Measurements from ENCODE around the gene SHB.

SHB gene

DNA sequence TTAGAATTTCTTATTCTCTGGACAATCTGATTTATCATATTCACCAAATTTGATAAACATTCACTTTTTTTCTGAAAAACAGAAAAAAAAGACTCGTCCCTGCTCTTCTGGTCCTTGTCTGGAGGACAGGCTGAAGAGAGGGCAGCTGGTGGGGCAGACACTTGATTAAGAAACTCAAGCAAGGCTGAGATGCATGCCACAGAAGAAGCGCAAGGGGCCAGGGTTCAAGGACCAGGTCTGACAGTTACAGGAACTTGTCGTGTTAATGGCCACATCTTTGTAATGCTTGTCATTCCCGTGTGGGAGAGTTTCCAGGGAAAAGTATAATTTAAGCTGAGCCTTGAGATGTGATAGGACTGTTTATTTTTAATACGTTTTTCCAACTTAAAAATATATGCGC lies 40.6 kb upstream of the SHB start:
- TF ChIP-seq ZFX (IDR thresholded peaks at IDR 0.05; ENCODE audit: borderline replicate concordance), result no peak
- TF ChIP-seq, protein P1, sequence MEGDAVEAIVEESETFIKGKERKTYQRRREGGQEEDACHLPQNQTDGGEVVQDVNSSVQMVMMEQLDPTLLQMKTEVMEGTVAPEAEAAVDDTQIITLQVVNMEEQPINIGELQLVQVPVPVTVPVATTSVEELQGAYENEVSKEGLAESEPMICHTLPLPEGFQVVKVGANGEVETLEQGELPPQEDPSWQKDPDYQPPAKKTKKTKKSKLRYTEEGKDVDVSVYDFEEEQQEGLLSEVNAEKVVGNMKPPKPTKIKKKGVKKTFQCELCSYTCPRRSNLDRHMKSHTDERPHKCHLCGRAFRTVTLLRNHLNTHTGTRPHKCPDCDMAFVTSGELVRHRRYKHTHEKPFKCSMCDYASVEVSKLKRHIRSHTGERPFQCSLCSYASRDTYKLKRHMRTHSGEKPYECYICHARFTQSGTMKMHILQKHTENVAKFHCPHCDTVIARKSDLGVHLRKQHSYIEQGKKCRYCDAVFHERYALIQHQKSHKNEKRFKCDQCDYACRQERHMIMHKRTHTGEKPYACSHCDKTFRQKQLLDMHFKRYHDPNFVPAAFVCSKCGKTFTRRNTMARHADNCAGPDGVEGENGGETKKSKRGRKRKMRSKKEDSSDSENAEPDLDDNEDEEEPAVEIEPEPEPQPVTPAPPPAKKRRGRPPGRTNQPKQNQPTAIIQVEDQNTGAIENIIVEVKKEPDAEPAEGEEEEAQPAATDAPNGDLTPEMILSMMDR (IDR thresholded peaks at IDR 0.05), result no peak

DNA sequence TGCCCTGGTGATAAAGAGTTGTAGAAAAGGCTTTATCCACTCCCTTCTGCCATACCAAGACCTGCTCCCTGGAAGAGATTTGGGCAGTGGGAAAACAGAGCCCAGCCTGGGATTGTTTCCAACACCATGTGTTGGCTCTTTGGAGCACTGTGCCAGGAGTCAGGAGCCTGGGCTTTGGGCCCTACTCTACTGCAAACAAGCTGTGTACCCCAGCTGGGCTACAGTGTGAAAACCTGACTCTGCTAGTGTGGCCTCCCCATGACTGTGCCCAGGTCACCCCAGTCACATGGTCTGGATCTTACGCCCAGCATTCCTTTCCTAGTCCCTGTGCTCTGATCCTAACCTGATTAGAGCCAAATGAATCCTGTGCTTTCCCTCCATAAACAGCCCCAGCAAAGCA lies 39.3 kb upstream of the SHB start:
- TF ChIP-seq, protein P1 (IDR thresholded peaks at IDR 0.05), result no peak
- TF ChIP-seq ZFX (IDR thresholded peaks at IDR 0.05; ENCODE audit: borderline replicate concordance), result no peak
- no peak overlapping the region for H3K27ac ChIP-seq

More for the DNA sequence above, 40.6 kb upstream of the SHB start:
- H3K27ac ChIP-seq, result no peak overlapping the region

DNA sequence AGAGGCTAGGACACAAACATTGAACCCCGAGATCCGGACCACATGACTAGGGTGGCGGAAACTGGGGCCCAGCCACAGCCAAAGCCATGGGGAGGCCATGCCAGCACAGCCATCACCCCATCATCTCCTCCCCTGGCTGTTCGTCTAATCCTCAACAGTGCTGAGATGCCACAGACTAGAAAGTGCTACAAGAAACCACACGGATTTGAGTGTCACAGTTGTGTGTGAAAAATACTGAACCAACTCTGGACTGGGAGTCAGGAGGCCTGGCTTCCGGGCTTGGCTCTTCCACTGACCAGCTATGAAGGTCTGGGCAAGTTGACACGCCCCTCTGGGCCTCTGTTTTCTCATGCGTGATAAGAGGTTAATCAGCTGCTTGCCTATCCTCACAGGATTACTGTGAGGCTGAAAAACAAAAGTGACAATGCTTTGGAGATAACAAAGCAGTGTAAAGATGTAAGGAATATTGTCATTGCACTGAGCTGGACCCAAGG lies 38.8 kb upstream of the SHB start:
- no peak overlapping the region for H3K27ac ChIP-seq
- TF ChIP-seq ZFX (IDR thresholded peaks at IDR 0.05; ENCODE audit: borderline replicate concordance), result no peak
- TF ChIP-seq, protein P1 (IDR thresholded peaks at IDR 0.05), result no peak

DNA sequence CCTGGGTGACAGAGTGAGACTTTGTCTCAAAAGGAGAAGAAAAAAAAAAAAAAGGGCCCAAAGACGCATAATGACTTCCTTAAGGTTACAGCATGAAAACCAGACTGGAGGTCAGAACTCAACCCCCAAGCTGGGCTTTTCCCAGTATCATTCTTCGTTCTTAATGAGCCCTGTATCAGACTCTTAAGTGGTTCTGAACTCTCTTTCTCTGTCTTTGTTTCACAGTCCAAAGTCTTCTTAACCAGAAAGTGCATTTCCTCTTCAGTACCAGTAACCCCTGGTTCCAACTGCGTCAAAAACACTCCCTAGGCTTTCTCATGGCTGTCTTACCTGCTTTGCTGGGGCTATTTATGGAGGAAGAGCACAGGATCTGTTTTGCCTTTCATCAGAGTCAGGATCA lies 38.4 kb upstream of the SHB start:
- no peak overlapping the region for H3K27ac ChIP-seq
- TF ChIP-seq, protein P1 (IDR thresholded peaks at IDR 0.05), result no peak
- TF ChIP-seq ZFX (IDR thresholded peaks at IDR 0.05; ENCODE audit: borderline replicate concordance), result no peak

DNA sequence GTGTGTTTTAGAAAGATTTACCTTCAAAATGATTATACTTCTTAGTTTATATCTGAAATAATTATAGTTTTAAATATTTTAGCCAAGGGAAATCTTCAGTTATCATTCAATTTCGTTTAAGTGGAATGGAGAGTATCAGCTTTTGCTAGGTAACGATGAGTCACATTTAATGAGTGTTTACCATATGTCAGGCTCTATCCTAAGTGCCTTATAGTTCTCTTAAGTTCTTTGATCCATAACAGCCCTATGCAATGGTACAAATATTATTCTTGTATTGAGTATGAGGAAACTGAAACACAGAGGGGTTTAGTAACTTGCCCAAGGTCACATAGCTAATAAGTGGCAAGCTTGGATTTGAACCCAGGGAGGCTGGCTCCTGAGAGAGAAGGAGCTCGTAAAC lies 37.5 kb upstream of the SHB start:
- TF ChIP-seq ZFX (IDR thresholded peaks at IDR 0.05; ENCODE audit: borderline replicate concordance), result no peak
- TF ChIP-seq, protein P1 (IDR thresholded peaks at IDR 0.05), result no peak

DNA sequence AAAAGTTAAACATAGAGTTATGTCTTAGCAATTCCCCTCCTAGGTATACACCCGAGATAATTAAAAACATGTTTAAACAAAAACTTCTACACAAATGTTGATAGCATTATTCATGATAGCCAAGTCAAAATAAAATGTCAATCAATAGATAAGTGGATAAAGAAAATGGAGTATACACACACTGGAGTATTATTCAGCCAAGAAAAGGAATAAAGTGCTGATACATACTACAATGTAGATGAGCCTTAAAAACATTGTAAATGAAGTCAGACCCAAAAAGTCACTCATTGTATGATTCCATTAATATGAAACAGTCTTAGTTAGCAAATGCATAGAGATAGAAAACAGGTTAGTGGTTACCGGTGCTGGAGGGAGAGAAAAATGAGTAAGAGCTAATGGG lies 34.3 kb upstream of the SHB start:
- TF ChIP-seq ZFX (IDR thresholded peaks at IDR 0.05; ENCODE audit: borderline replicate concordance), result no peak
- TF ChIP-seq, protein P1 (IDR thresholded peaks at IDR 0.05), result no peak
- no peak overlapping the region for H3K27ac ChIP-seq

More for the DNA sequence above, 37.5 kb upstream of the SHB start:
- H3K27ac ChIP-seq, result no peak overlapping the region

DNA sequence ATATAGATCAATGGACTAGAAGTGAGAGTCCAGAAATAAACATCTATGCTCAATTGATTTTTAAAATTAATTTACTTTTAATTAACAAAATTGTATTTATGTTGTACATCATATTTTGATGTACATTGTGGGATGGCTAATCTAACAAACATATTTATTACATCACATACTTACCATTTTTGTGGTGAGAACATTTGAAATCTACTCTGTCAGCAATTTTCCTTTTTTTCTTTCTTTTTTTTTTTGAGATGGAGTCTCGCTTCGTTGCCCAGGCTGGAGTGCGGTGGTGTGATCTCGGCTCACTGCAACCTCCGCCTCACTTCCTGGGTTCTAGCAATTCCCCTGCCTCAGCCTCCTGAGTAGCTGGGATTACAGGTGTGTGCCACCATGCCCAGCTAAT lies 32.4 kb upstream of the SHB start:
- no peak for TF ChIP-seq ZFX (IDR thresholded peaks at IDR 0.05; ENCODE audit: borderline replicate concordance)
- TF ChIP-seq, protein P1 (IDR thresholded peaks at IDR 0.05), result no peak
- H3K27ac ChIP-seq, result no peak overlapping the region

All from 22Rv1 (cell line).